GM21447 (cell line): ENCODE data around the gene SLC47A2.

Experiments
- ATAC-seq: cut with Tn5 transposase; IDR thresholded peaks from one replicate; pipeline ENCODE4 v1.9.1; 2021; ENCODE audit not compliant: unreplicated experiment

Gene SLC47A2

GRCh38 chr17:19747829-19748806, 31.7 kb upstream of the SLC47A2 start, which contains the start of gene ALDH3A1:
Gene ALDH3A1, minus strand, starts transcription at chr17:19748298. Its CDS starts 3,169 bp downstream, at chr17:19745129.
- ATAC-seq, result no peak

GRCh38 chr17:19747159-19747719, 30.9 kb upstream of the SLC47A2 start:
- no peak for ATAC-seq

GRCh38 chr17:19746517-19746916, 30.1 kb upstream of the SLC47A2 start:
- no peak for ATAC-seq

- ATAC-seq, result no peak
Observed at GRCh38 chr17:19744922-19745757, 28.8 kb upstream of the SLC47A2 start.

- ATAC-seq, result no peak
Observed at GRCh38 chr17:19744492-19744891, 28.1 kb upstream of the SLC47A2 start.

- ATAC-seq, result no peak
Observed at GRCh38 chr17:19743101-19744100, 27.0 kb upstream of the SLC47A2 start.

GRCh38 chr17:19742495-19742894, 26.1 kb upstream of the SLC47A2 start:
- no peak for ATAC-seq

- ATAC-seq, result no peak
Observed at GRCh38 chr17:19741832-19742457, 25.6 kb upstream of the SLC47A2 start.

- ATAC-seq, result no peak
Observed at GRCh38 chr17:19740933-19741332, 24.5 kb upstream of the SLC47A2 start.

- no peak for ATAC-seq
Observed at GRCh38 chr17:19739241-19740201, 23.1 kb upstream of the SLC47A2 start.

GRCh38 chr17:19738757-19739156, 22.4 kb upstream of the SLC47A2 start:
- no peak for ATAC-seq

- ATAC-seq, result no peak
Observed at GRCh38 chr17:19738073-19738449, 21.7 kb upstream of the SLC47A2 start.

GRCh38 chr17:19737305-19738072, 21.1 kb upstream of the SLC47A2 start:
- ATAC-seq, result no peak

- no peak for ATAC-seq
Observed at GRCh38 chr17:19736071-19736470, 19.7 kb upstream of the SLC47A2 start.

GRCh38 chr17:19733953-19734526, 17.7 kb upstream of the SLC47A2 start:
- ATAC-seq, result no peak

- ATAC-seq, result no peak
Observed at GRCh38 chr17:19731626-19732025, 15.2 kb upstream of the SLC47A2 start.

GRCh38 chr17:19730843-19731242, 14.5 kb upstream of the SLC47A2 start:
- ATAC-seq, result no peak
